NCI-H2171 treated with DMSO at 0.1 percent for 48 hours (cell line): ENCODE data around the gene PIGM.

Experiments used
- DNase-seq: peaks from one replicate; lab custom pipeline; 2025; lab: John Stamatoyannopoulos, UW

Gene PIGM

GRCh38 chr1:159988006-159988405, 43.8 kb downstream of the PIGM start:
- no peak for DNase-seq

- no peak for DNase-seq
These were observed 44.6 kb downstream of the PIGM start for GRCh38 chr1:159987186-159987585.

DNA sequence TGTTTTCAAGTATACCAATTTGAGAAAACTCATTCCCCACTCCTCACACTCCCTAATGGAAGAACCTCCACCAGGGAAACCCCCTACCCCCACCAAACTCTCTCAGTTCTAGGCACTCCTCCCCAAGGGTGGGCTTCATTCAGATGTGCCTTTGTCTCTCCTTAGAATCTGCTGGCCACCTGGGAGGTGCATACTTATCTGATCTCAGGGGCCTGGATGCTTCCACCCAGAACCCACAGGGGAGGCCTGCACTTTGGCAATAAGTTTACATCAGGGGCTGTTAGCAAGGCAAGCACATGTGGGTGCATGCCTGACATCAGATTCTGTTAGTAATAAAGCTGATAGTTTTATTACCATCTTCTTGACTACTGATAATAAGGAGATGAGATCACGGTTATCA, 45.3 kb downstream of the PIGM start:
- DNase-seq: no peak

GRCh38 chr1:159986093-159986492, 45.7 kb downstream of the PIGM start:
- no peak for DNase-seq

DNA sequence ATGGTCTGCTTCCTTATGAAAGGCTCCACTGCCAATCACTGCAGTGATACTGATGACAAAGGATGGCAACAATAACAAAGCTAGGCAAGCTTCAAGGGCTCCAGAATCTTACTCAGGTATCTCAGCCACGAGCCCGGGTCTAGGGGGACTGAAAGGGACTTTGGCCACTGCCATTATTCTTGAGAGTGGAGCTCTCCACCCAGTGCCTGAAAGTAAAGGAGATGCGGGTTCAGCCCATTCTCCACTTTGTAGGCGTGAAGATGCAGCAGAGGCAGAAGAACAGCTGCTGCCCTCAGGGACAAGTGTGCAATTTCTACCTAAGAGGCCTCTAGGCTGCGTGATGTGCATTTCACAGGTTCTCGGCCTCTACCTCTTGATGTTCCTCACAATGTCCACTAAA, 46.3 kb downstream of the PIGM start:
- no peak for DNase-seq

DNA sequence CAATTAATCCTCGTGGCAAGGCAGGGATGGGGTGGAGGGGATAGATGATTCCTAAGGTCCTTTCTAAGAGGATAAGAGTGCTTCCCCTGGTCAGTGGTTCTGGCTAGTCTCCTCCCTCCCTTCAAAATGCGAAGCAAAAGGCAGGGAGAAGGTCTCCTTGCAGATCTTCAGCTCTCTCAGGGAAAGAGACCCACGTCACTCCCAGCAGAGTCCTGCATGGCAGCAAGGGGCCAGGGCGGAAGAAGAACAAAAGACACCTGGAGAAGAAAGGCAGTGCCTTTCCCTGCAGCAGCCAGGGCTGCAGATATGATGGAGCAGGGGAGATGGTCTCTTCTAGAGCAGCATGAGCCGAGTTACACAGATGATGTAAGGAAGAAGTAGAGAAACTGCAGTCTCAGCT, 48.1 kb downstream of the PIGM start:
- DNase-seq: no peak

DNA sequence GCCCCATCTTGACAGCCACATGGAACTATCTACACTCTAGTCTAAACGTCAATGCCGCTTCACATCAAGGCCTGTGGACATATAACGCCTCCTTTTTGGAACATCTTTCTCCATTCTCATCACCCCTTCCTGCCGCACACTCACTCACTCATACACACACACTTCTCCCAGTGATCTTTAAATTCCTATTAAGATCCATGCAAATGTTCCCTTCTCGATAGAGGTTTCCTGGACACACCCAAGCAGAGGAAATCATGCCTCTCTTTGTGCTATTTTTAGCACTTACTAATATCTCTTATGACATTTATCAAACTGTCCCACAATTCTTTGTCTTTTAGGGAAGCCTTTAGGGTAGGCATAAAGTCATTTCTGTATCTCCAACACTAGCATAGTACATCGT, 49.5 kb downstream of the PIGM start:
- no peak for DNase-seq

DNA sequence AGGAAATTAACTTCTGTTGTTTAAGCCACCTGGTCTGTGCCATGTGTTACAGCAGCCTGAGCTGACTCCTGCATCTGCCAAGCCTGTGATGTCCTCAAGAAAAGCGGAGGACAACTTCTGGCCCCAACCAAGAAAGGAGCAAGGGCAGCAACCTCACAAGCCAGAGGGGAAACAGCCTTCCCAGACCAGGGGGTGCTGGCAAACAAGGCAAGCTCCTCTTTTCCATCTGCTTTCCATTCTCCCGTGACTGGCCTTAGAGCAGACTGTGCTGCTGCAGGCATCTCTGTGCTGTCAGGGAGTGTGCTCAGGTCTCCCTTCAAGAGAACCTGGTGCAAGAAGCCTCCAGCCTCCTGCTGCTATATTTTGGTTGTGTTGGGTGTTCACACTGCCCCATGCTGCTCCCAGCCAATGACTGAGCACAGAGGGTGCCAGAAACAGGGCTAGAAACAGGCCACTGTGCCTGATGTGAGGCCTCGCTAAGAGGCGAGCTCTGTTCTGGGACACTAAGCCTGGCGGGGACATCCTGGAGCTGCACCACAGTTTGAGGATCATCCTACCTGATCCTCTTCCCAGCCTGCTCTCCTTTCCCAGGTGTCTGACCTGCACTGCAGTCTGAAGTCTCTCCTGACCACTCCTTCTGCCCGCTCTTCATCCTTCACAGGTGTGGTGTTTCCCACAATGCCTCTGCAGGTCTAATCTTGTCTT, 50.3 kb downstream of the PIGM start:
- DNase-seq: no peak

- DNase-seq: no peak
These were observed 51.0 kb downstream of the PIGM start for GRCh38 chr1:159980786-159981185.

- DNase-seq: no peak
These were observed 51.7 kb downstream of the PIGM start for GRCh38 chr1:159980076-159980475.

- DNase-seq: no peak
These were observed 52.5 kb downstream of the PIGM start for GRCh38 chr1:159979257-159979656.

- DNase-seq: no peak
These were observed 53.7 kb downstream of the PIGM start for GRCh38 chr1:159978107-159978398.

GRCh38 chr1:159977364-159978106, 54.3 kb downstream of the PIGM start:
- DNase-seq: no peak
